ENCODE data around the gene CD4. TPM values are rescaled to one million over a fixed set of nuclear protein-coding genes. Genes with fewer than 3 reads are reported as not detected.
A peak's percentile ranks its signal among the peaks of the same experiment; 100 is the strongest.

The CD4 gene
- total and polyA plus RNA-seq, 2 donors (not counting 3 experiments of a cell fraction or from before 2014, with no cell fraction given), result not detected

DNA sequence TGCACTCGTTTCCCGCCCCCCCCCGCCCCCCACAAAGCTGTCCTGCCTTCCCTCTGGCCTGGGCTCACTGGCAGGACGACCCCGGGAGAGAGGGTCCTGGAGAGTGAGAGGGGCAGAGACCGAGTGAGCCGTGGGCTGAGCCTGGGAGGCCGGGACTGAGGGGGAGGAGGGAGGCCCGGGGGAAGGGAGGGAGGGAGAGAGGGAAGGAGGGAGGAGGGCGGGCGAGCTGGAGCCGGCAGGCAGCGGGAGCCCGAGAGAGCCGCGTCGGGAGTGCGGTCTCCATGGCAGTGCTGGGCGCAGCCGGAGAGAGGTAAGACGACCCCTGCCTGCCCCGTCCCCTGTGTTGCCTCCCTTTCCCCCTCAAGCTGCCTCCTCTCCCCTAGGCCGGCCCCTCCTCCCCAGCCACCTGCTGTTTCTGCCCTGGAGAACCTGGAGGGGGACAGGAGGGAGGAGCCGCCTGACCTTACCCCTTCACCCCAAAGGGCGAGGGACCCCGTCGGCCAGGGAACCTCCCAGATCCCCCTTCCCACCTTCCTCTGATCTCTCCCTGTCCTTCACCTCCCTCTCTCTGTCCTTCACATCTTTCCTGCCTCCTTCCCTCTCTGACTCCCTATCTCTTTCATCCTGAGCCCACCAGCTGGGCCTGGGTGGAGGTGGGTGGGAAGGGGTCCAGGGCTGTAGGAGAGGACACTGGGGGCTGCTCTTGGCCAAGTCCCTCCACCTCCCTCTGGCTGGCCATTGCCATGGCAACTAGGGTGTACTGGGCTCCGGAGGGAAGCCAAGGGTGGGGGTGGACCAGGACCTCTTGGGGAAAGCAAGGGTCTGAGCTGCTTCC is 32.5 kb downstream of the CD4 start, which contains the start of gene GPR162:
GPR162 (plus strand) TSS at position 231 of the 835 bp plus-strand sequence. CDS start 2,078 bp downstream, outside the sequence.
- TF ChIP-seq GATA2 (IDR thresholded peaks at IDR 0.05; ENCODE audit: insufficient read depth, insufficient read length, low read depth, low read length) (no peak), MAX (IDR thresholded peaks at IDR 0.05; ENCODE audit: insufficient read depth, insufficient read length) (no peak)
- dilution Hi-C loops (cut with MboI; ENCODE audit: extremely low pct_ligation_motif_present, low sequenced_read_pairs), result no loop called here
- Histone ChIP-seq H3K4me3 (replicated peaks in 1 of 3; ENCODE audit: insufficient read depth in 1 of 3, low read depth in 1 of 3, low read length in 3 of 3) (peak within 1 kb of the TSS in 1 of 3 experiments; percentile 55), H3K9me1 (replicated peaks; ENCODE audit: control insufficient read depth, extremely low read depth, insufficient read depth, low read length) (no peaks in the 10 kb centered on the region), H3K9ac (replicated peaks; ENCODE audit: extremely low read depth, insufficient read depth, low read length) (no peak within 1 kb of the TSS), H3K9me3 (replicated peaks; ENCODE audit: control insufficient read depth, insufficient read depth, low read length) (no peaks in the 10 kb centered on the region), H2AFZ (ENCODE audit: low read depth, low read length) (peak within 1 kb of the TSS; percentile 60), H4K20me1 (replicated peaks; ENCODE audit: control insufficient read depth, extremely low read depth, insufficient read depth, low read length) (no peaks in the 10 kb centered on the region), H3K4me2 (ENCODE audit: insufficient read depth, low read length) (peak within 1 kb of the TSS; percentile 39), H3K27ac (ENCODE audit: insufficient read depth, low read depth, low read length) (no peak within 1 kb of the TSS), H3K36me3 (ENCODE audit: control insufficient read depth in 2 of 2, extremely low read depth in 1 of 2, insufficient read depth in 2 of 2, low read length in 2 of 2) (no peaks in the 10 kb centered on the region), H3K79me2 (ENCODE audit: control insufficient read depth, insufficient read depth, low read length) (no peaks in the 10 kb centered on the region), H3K27me3 (ENCODE audit: control insufficient read depth in 2 of 2, insufficient read depth in 2 of 2, low read length in 2 of 2) (peaks cover 3% of the 10 kb centered on the region in 2 experiments), H3K4me1 (ENCODE audit: control insufficient read depth, extremely low read depth, insufficient read depth, low read length) (peaks cover 19% of the 10 kb centered on the region)
- ChIA-PET CTCF (interaction anchor here (0.7 to 12.0 kb wide), 8 partner anchors 9 to 203 kb away, joined by 3 to 148 read pairs (median 5); partner anchors contain the start of genes MLF2 and PTMS), POLR2A (interaction anchor here (0.6 to 1.7 kb wide), 5 partner anchors 55 to 177 kb away, joined by 3 to 15 read pairs (median 4); partner anchors contain the start of genes MLF2 and PTMS)
- FAIRE-seq (no peak), DNase-seq (ENCODE audit: low read depth, low spot score) (no peak)
- BruUV-seq (replicated peaks), result no TSS peak
- intact Hi-C loops (cut with micrococcal nuclease), result no loop called here

GRCh38 chr12:6822426-6823135 is 33.3 kb downstream of the CD4 start:
- intact Hi-C loops (cut with micrococcal nuclease), result no loop called here
- H3K4me3 ChIP-seq (replicated peaks in 1 of 3; ENCODE audit: insufficient read depth in 1 of 3, low read depth in 1 of 3, low read length in 3 of 3), result no peak overlapping the region

More at GRCh38 chr12:6822426-6823135, 33.3 kb downstream of the CD4 start:
- no peaks in the 10 kb centered on the region for H3K36me3 ChIP-seq (ENCODE audit: control insufficient read depth in 2 of 2, extremely low read depth in 1 of 2, insufficient read depth in 2 of 2, low read length in 2 of 2)
- ChIA-PET POLR2A (interaction anchor here (1.7 kb wide), 1 partner anchor 56 kb away, joined by 15 read pairs; the partner anchor contains the start of gene PTMS), CTCF (interaction anchor here (2.5 to 12.0 kb wide), 2 partner anchors 69 to 204 kb away, joined by 5 to 148 read pairs; partner anchors contain the start of gene MLF2)
- peak overlapping the region; percentile 39 for H3K4me2 ChIP-seq (ENCODE audit: insufficient read depth, low read length)
- H3K27ac ChIP-seq (ENCODE audit: insufficient read depth, low read depth, low read length), result no peak overlapping the region
- no TSS peak for BruUV-seq (replicated peaks)
- H3K4me1 ChIP-seq (ENCODE audit: control insufficient read depth, extremely low read depth, insufficient read depth, low read length), result peaks cover 23% of the 10 kb centered on the region
- no peaks in the 10 kb centered on the region for H3K9me3 ChIP-seq (replicated peaks; ENCODE audit: control insufficient read depth, insufficient read depth, low read length)
- DNase-seq (ENCODE audit: low read depth, low spot score) (no peak), FAIRE-seq (no peak)
- H2AFZ ChIP-seq (ENCODE audit: low read depth, low read length), result no peak overlapping the region
- no peak for TF ChIP-seq MYC (IDR thresholded peaks at IDR 0.05; ENCODE audit: low read depth, low read length)
- peaks cover 3% of the 10 kb centered on the region in 2 experiments for H3K27me3 ChIP-seq (ENCODE audit: control insufficient read depth in 2 of 2, insufficient read depth in 2 of 2, low read length in 2 of 2)
- H3K9ac ChIP-seq (replicated peaks; ENCODE audit: extremely low read depth, insufficient read depth, low read length), result no peak overlapping the region
- dilution Hi-C loops (cut with MboI; ENCODE audit: extremely low pct_ligation_motif_present, low sequenced_read_pairs), result no loop called here
- H3K79me2 ChIP-seq (ENCODE audit: control insufficient read depth, insufficient read depth, low read length), result no peaks in the 10 kb centered on the region
- H4K20me1 ChIP-seq (replicated peaks; ENCODE audit: control insufficient read depth, extremely low read depth, insufficient read depth, low read length), result no peaks in the 10 kb centered on the region
- no peaks in the 10 kb centered on the region for H3K9me1 ChIP-seq (replicated peaks; ENCODE audit: control insufficient read depth, extremely low read depth, insufficient read depth, low read length)
